ENCODE measurements around the gene NBEA. TPM values are rescaled to one million over a fixed set of nuclear protein-coding genes. Genes with fewer than 3 reads are reported as not detected.

The NBEA gene
- polyA plus RNA-seq, 4 donors = 16.1 to 18.6 (median 17.2) TPM

- DNase-seq (ENCODE audit: low read depth in 4 of 4, low spot score in 3 of 4) = no peak
Observed at GRCh38 chr13:35549481-35549880, 607.4 kb downstream of the NBEA start.

GRCh38 chr13:35552172-35552844, 610.2 kb downstream of the NBEA start:
- no peak for DNase-seq (ENCODE audit: low read depth in 4 of 4, low spot score in 3 of 4)

- no peak for DNase-seq (ENCODE audit: low read depth in 4 of 4, low spot score in 3 of 4)
Observed at GRCh38 chr13:35554972-35555623, 613.0 kb downstream of the NBEA start.

GRCh38 chr13:35557475-35557874, 615.4 kb downstream of the NBEA start:
- DNase-seq (ENCODE audit: low read depth in 4 of 4, low spot score in 3 of 4) = no peak

GRCh38 chr13:35561540-35561939, 619.5 kb downstream of the NBEA start:
- no peak for DNase-seq (ENCODE audit: low read depth in 4 of 4, low spot score in 3 of 4)

- DNase-seq (ENCODE audit: low read depth in 4 of 4, low spot score in 3 of 4) = no peak
Observed at GRCh38 chr13:35565273-35565672, 623.2 kb downstream of the NBEA start.

- no peak for DNase-seq (ENCODE audit: low read depth in 4 of 4, low spot score in 3 of 4)
Observed at GRCh38 chr13:35566340-35566739, 624.3 kb downstream of the NBEA start.

GRCh38 chr13:35567406-35567980, 625.4 kb downstream of the NBEA start:
- no peak for DNase-seq (ENCODE audit: low read depth in 4 of 4, low spot score in 3 of 4)

- no peak for DNase-seq (ENCODE audit: low read depth in 4 of 4, low spot score in 3 of 4)
Observed at GRCh38 chr13:35573639-35574038, 631.6 kb downstream of the NBEA start.

GRCh38 chr13:35592457-35592856, 650.4 kb downstream of the NBEA start:
- no peak for DNase-seq (ENCODE audit: low read depth in 4 of 4, low spot score in 3 of 4)

- DNase-seq (ENCODE audit: low read depth in 4 of 4, low spot score in 3 of 4) = no peak
Observed at GRCh38 chr13:35593651-35594050, 651.6 kb downstream of the NBEA start.

- DNase-seq (ENCODE audit: low read depth in 4 of 4, low spot score in 3 of 4) = no peak
Observed at GRCh38 chr13:35594096-35594495, 652.0 kb downstream of the NBEA start.

- DNase-seq (ENCODE audit: low read depth in 4 of 4, low spot score in 3 of 4) = no peak
Observed at GRCh38 chr13:35595181-35595580, 653.1 kb downstream of the NBEA start.

GRCh38 chr13:35596321-35597030, 654.4 kb downstream of the NBEA start:
- no peak for DNase-seq (ENCODE audit: low read depth in 4 of 4, low spot score in 3 of 4)

- DNase-seq (ENCODE audit: low read depth in 4 of 4, low spot score in 3 of 4) = no peak
Observed at GRCh38 chr13:35597451-35597850, 655.4 kb downstream of the NBEA start.

GRCh38 chr13:35598233-35598632, 656.2 kb downstream of the NBEA start:
- DNase-seq (ENCODE audit: low read depth in 4 of 4, low spot score in 3 of 4) = no peak

- no peak for DNase-seq (ENCODE audit: low read depth in 4 of 4, low spot score in 3 of 4)
Observed at GRCh38 chr13:35598790-35599369, 656.8 kb downstream of the NBEA start.

- no peak for DNase-seq (ENCODE audit: low read depth in 4 of 4, low spot score in 3 of 4)
Observed at GRCh38 chr13:35599384-35599783, 657.3 kb downstream of the NBEA start.

- DNase-seq (ENCODE audit: low read depth in 4 of 4, low spot score in 3 of 4) = no peak
Observed at GRCh38 chr13:35600137-35600536, 658.1 kb downstream of the NBEA start.

- DNase-seq (ENCODE audit: low read depth in 4 of 4, low spot score in 3 of 4) = no peak
Observed at GRCh38 chr13:35603593-35604285, 661.7 kb downstream of the NBEA start.

- no peak for DNase-seq (ENCODE audit: low read depth in 4 of 4, low spot score in 3 of 4)
Observed at GRCh38 chr13:35614666-35615065, 672.6 kb downstream of the NBEA start.
